Spleen (tissue), 7 donors: ENCODE data around the gene FBXO34.

Experiments
- CTCF ChIP-seq, 11 experiments: fragments of 200-600 bp in 7 of 11; fragments of 450-650 bp in 4 of 11; sonication (generic) in 4 of 11; IDR thresholded peaks in 8 of 11; conservative IDR thresholded peaks in 3 of 11; 1 replicate in 7 of 11; 2 replicates in 4 of 11; pipeline versions ENCODE4 v1.4.0 to v1.8.0; 2016 to 2021; ENCODE audit warnings: antibody characterized with exemption in 11 of 11, inconsistent platforms in 4 of 11, mild to moderate bottlenecking in 1 of 11
- POLR2A ChIP-seq, 3 donors: fragments of 450-650 bp; IDR thresholded peaks; one replicate each; pipeline ENCODE4 v1.5.1; 2017; ENCODE audit warnings: antibody characterized with exemption in 3 of 3, mild to moderate bottlenecking in 1 of 3
- POLR2AphosphoS5 ChIP-seq, 3 donors: sonication (generic); formaldehyde crosslinking; IDR thresholded peaks; one replicate each; pipeline ENCODE4 v1.5.1; 2017; ENCODE audit warnings: antibody characterized with exemption in 3 of 3
- donor health status: DM: no; HTN: no; CAD: no; lungs with moderate emphysema.
- donor health status: DM: no; HTN: no; CAD: no.
- donor health status: DM: no; HTN: no; CAD: no.

GRCh38 chr14:55294603-55295002, 23.4 kb downstream of the FBXO34 start:
- TF ChIP-seq POLR2AphosphoS5 (IDR thresholded peaks at IDR 0.05) (no peak), CTCF (IDR thresholded peaks at IDR 0.05 in 8 of 11, conservative IDR thresholded peaks at IDR 0.05 in 3 of 11) (no peak), POLR2A (IDR thresholded peaks at IDR 0.05) (no peak)
